ENCODE data around the gene ATPAF1. TPM values are rescaled to one million over a fixed set of nuclear protein-coding genes. Genes with fewer than 3 reads are reported as not detected.

The ATPAF1 gene
- total RNA-seq, 3 donors from 2014 or later (not counting 1 experiment from before 2014, with no cell fraction given), result 18.0 to 21.7 (median 19.0) TPM

GRCh38 chr1:46681333-46682034 lies 13.3 kb upstream of the ATPAF1 start:
- H3K4me3 Mint-ChIP-seq, result no peak overlapping the region
- peaks cover 87% of the 10 kb centered on the region for H3K36me3 ChIP-seq (ENCODE audit: control insufficient read depth, insufficient read depth, low read length)
- no peaks in the 10 kb centered on the region for H3K9me3 Mint-ChIP-seq
- no peaks in the 10 kb centered on the region for H3K27me3 ChIP-seq (ENCODE audit: control insufficient read depth, insufficient read depth, low read length)
- H3K27me3 Mint-ChIP-seq (ENCODE audit: low read depth in 2 of 2), result no peaks in the 10 kb centered on the region
- H3K36me3 Mint-ChIP-seq, result peaks cover 56% of the 10 kb centered on the region
- no peak overlapping the region for H3K27ac ChIP-seq (ENCODE audit: low read length)
- no peak for ATAC-seq
- peaks cover 9 to 10% of the 10 kb centered on the region in 2 donors for H3K4me1 Mint-ChIP-seq
- 100% methylated on average over 1 of the region's 1 CpG for WGBS (ENCODE audit: insufficient coverage)
- DNase-seq, result no peak
- H3K4me1 ChIP-seq (ENCODE audit: control insufficient read depth, insufficient read depth, low read length), result no peaks in the 10 kb centered on the region
- peak overlapping the region in 1 of 2 donors; percentile 73 for H3K27ac Mint-ChIP-seq
- no peak for TF ChIP-seq CTCF (IDR thresholded peaks at IDR 0.05)
- no peak overlapping the region for H3K4me3 ChIP-seq (ENCODE audit: low read length)
- intact Hi-C loops (cut with micrococcal nuclease), result no loop called here
- H3K9me3 ChIP-seq (ENCODE audit: control insufficient read depth, insufficient read depth, low read length), result no peaks in the 10 kb centered on the region

DNA sequence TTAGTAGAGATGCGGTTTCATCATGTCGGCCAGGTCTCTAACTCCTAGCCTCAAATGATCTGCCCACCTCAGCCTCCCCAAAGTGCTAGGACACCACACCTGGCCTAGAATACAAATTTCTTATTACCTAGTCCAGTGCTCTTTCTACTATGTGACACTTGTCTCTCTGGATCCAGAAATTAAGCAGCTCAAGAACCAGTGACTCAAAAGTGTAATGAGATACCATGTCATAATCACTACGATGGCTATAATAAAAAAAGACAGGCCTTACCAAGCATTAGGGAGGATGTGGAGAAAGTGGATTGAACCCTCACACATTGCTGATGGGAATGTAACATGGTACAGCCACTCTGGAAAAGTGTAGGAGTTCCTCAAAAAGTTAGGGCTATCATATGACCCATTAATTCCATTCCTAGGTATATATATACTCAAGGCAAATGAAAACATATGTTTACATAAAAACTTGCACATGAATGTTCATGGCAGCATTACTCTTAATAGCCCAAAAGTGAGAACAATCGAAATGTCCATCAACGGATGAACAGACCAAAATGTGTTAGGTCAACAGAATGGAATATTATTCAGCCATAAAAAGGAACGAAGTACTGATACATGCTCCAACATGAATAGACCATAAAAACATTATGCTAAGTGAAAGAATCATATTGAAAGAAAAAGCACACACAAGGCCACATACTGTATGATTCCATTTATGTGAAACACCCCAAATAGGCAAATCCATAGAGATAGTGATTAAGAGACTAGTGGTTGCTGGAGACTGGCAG lies 11.8 kb upstream of the ATPAF1 start:
- intact Hi-C loops (cut with micrococcal nuclease), result no loop called here
- Mint-ChIP-seq H3K4me3 (no peak overlapping the region), H3K4me1 (peaks cover 18 to 22% of the 10 kb centered on the region in 2 donors), H3K9me3 (no peaks in the 10 kb centered on the region), H3K36me3 (peaks cover 43% of the 10 kb centered on the region), H3K27me3 (ENCODE audit: low read depth in 2 of 2) (no peaks in the 10 kb centered on the region), H3K27ac (no peak overlapping the region)
- no peak for ATAC-seq
- Histone ChIP-seq H3K4me1 (ENCODE audit: control insufficient read depth, insufficient read depth, low read length) (peaks cover 4% of the 10 kb centered on the region), H3K36me3 (ENCODE audit: control insufficient read depth, insufficient read depth, low read length) (peaks cover 75% of the 10 kb centered on the region), H3K27me3 (ENCODE audit: control insufficient read depth, insufficient read depth, low read length) (no peaks in the 10 kb centered on the region), H3K9me3 (ENCODE audit: control insufficient read depth, insufficient read depth, low read length) (no peaks in the 10 kb centered on the region), H3K4me3 (ENCODE audit: low read length) (no peak overlapping the region), H3K27ac (ENCODE audit: low read length) (no peak overlapping the region)
- WGBS (ENCODE audit: insufficient coverage), result 96% methylated on average over 5 of the region's 6 CpGs
- no peak for TF ChIP-seq CTCF (IDR thresholded peaks at IDR 0.05)
- no peak for DNase-seq

DNA sequence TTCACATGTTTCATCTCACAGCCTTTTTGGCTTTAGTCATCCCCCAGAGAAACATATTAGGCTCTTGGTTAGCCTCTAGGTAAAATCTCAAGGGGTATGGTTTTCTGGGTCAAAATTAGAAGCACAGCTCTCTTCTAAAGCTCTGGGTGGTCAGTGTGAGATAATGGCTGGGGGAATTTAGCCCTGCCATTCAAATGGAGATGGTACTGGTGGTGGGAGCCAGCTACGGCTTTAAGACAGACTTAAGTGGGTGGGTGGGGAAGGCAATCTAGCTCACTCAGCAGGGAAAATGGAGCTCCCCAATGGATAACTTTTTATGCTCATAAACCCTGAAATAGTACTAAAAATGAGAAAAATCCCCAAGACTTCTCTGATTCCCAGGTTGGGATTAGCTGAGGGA lies 9.2 kb upstream of the ATPAF1 start:
- Histone ChIP-seq H3K27ac (ENCODE audit: low read length) (peak overlapping the region; percentile 31), H3K4me3 (ENCODE audit: low read length) (no peak overlapping the region), H3K27me3 (ENCODE audit: control insufficient read depth, insufficient read depth, low read length) (no peaks in the 10 kb centered on the region), H3K36me3 (ENCODE audit: control insufficient read depth, insufficient read depth, low read length) (peaks cover 50% of the 10 kb centered on the region), H3K9me3 (ENCODE audit: control insufficient read depth, insufficient read depth, low read length) (no peaks in the 10 kb centered on the region), H3K4me1 (ENCODE audit: control insufficient read depth, insufficient read depth, low read length) (peaks cover 4% of the 10 kb centered on the region)
- 100% methylated on average over 1 of the region's 1 CpG for WGBS (ENCODE audit: insufficient coverage)
- H3K36me3 Mint-ChIP-seq, result peaks cover 34% of the 10 kb centered on the region
- no peaks in the 10 kb centered on the region for H3K9me3 Mint-ChIP-seq
- no peaks in the 10 kb centered on the region for H3K27me3 Mint-ChIP-seq (ENCODE audit: low read depth in 2 of 2)
- no peak overlapping the region for H3K4me3 Mint-ChIP-seq
- H3K4me1 Mint-ChIP-seq, result peaks cover 18 to 22% of the 10 kb centered on the region in 2 donors
- ATAC-seq, result no peak
- intact Hi-C loops (cut with micrococcal nuclease), result no loop called here
- no peak for DNase-seq
- TF ChIP-seq CTCF (IDR thresholded peaks at IDR 0.05), result no peak
- peak overlapping the region; percentile 89 to 90 for H3K27ac Mint-ChIP-seq

Measured in natural killer cell (primary cell).